H1 (cell line): ENCODE results near the gene ZNF100. TPM values are rescaled to one million over a fixed set of nuclear protein-coding genes. Genes with fewer than 3 reads are reported as not detected.

Experiments used
- CTCF ChIA-PET: fragments of 300-600 bp; sonication (Branson Sonifier 250); formaldehyde crosslinking; loops from one replicate; lab custom pipeline; 2021; ENCODE audit not compliant: partially characterized antibody; lab: Charles Lee
- POLR2A ChIA-PET: fragments of 300-600 bp; sonication (Branson Sonifier 250); formaldehyde crosslinking; loops from one replicate; lab custom pipeline; 2021; ENCODE audit warnings: inconsistent platforms; ENCODE audit not compliant: partially characterized antibody; lab: Charles Lee
- DNase-seq, 2 experiments: peaks; one replicate each; pipeline versions ENCODE4 v3.0.0 to v3.0.0-alpha.2; 2010 to 2022; ENCODE audit warnings: low spot score in 2 of 2, low read depth in 1 of 2, mixed read lengths in 1 of 2
- FAIRE-seq: peaks from 2 replicates; lab custom pipeline; 2011; peaks lifted over from hg19 to GRCh38; lab: Jason Lieb, UNC
- H2AFZ ChIP-seq: 2 replicates; pipeline ENCODE4 v1.8.1; 2012; ENCODE audit warnings: low read length, inconsistent platforms
- H2AK5ac ChIP-seq: 2 replicates; pipeline ENCODE4 v1.6.1; 2013; ENCODE audit warnings: low read depth, low read length
- H2BK120ac ChIP-seq: replicated peaks from 2 replicates; pipeline ENCODE3; 2013; ENCODE audit warnings: low read depth, low read length, inconsistent platforms
- H2BK12ac ChIP-seq: 2 replicates; pipeline ENCODE4 v1.6.1; 2013; ENCODE audit warnings: low read depth, low read length
- H2BK15ac ChIP-seq: 2 replicates; pipeline ENCODE4 v1.6.1; 2013; ENCODE audit warnings: low read length
- H2BK20ac ChIP-seq: 2 replicates; pipeline ENCODE4 v1.6.1; 2013; ENCODE audit warnings: low read length
- H2BK5ac ChIP-seq: 2 replicates; pipeline ENCODE4 v1.6.1; 2013; ENCODE audit warnings: low read depth, low read length
- H3K14ac ChIP-seq: 2 replicates; pipeline ENCODE4 v1.6.1; 2013; ENCODE audit warnings: inconsistent platforms; ENCODE audit not compliant: insufficient read length
- H3K18ac ChIP-seq: 2 replicates; pipeline ENCODE4 v1.6.1; 2013; ENCODE audit warnings: low read length; ENCODE audit errors: extremely low read depth
- H3K23ac ChIP-seq: 2 replicates; pipeline ENCODE4 v1.6.1; 2013; ENCODE audit warnings: inconsistent platforms; ENCODE audit not compliant: insufficient read length
- H3K23me2 ChIP-seq: 2 replicates; pipeline ENCODE4 v1.6.1; 2013; ENCODE audit warnings: low read depth, low read length
- H3K27ac ChIP-seq: 2 replicates; pipeline ENCODE4 v1.6.1; 2011; ENCODE audit warnings: low read depth, low read length, inconsistent platforms
- H3K27me3 ChIP-seq, 4 experiments: replicated peaks in 1 of 4; 1 replicate in 1 of 4; 2 replicates in 3 of 4; pipeline versions ENCODE4 v1.6.1 to v1.8.1; 2011 to 2013; ENCODE audit warnings: low read length in 3 of 4, mild to moderate bottlenecking in 3 of 4, inconsistent platforms in 2 of 4, mixed read lengths in 2 of 4, moderate library complexity in 1 of 4; ENCODE audit not compliant: control insufficient read depth in 3 of 4, insufficient read depth in 3 of 4; ENCODE audit errors: extremely low read depth in 1 of 4
- H3K36me3 ChIP-seq, 4 experiments: 2 replicates each; pipeline versions ENCODE4 v1.6.1 to v1.8.1; 2011 to 2013; ENCODE audit warnings: mild to moderate bottlenecking in 4 of 4, low read length in 3 of 4, moderate library complexity in 2 of 4, control low read depth in 1 of 4, inconsistent platforms in 1 of 4; ENCODE audit not compliant: insufficient read depth in 4 of 4, control insufficient read depth in 2 of 4
- H3K4ac ChIP-seq: replicated peaks from 2 replicates; pipeline ENCODE3; 2013; ENCODE audit warnings: low read length, low read depth, mixed read lengths, inconsistent platforms; ENCODE audit not compliant: insufficient read length
- H3K4me1 ChIP-seq, 4 experiments: replicated peaks in 1 of 4; 1 replicate in 1 of 4; 2 replicates in 3 of 4; pipeline versions ENCODE4 v1.6.1 to v1.8.1; 2011 to 2013; ENCODE audit warnings: low read length in 3 of 4, inconsistent platforms in 2 of 4, mixed read lengths in 1 of 4; ENCODE audit not compliant: insufficient read depth in 4 of 4, control insufficient read depth in 3 of 4
- H3K4me2 ChIP-seq, 2 experiments: 2 replicates each; pipeline versions ENCODE4 v1.6.1 to v1.8.1; 2011 to 2013; ENCODE audit warnings: low read depth in 2 of 2, low read length in 2 of 2, control low read depth in 1 of 2, inconsistent platforms in 1 of 2, mild to moderate bottlenecking in 1 of 2; ENCODE audit not compliant: insufficient read depth in 1 of 2
- H3K4me3 ChIP-seq, 4 experiments: fragments of 200-600, 300-600 bp in 1 of 4; sonication (generic), shearing (Covaris generic), sonication (Bioruptor Twin) in 1 of 4; 2 replicates each; pipeline versions ENCODE4 v1.5.1 to v1.8.1; 2011 to 2016; ENCODE audit warnings: low read length in 4 of 4, low read depth in 3 of 4, control low read depth in 2 of 4, inconsistent platforms in 2 of 4, mild to moderate bottlenecking in 2 of 4, mixed read lengths in 1 of 4, moderate library complexity in 1 of 4; ENCODE audit not compliant: insufficient read depth in 2 of 4; ENCODE audit errors: extremely low read depth in 1 of 4
- H3K56ac ChIP-seq: replicated peaks from 2 replicates; pipeline ENCODE3; 2013; ENCODE audit warnings: low read depth, mild to moderate bottlenecking, mixed read lengths, low read length, inconsistent platforms; ENCODE audit not compliant: insufficient read length
- H3K79me1 ChIP-seq: 2 replicates; pipeline ENCODE4 v1.6.1; 2013; ENCODE audit warnings: low read depth, low read length, control low read depth
- H3K79me2 ChIP-seq, 2 experiments: 2 replicates each; pipeline versions ENCODE4 v1.6.1 to v1.8.1; 2012 to 2013; ENCODE audit warnings: low read length in 2 of 2, mild to moderate bottlenecking in 2 of 2, inconsistent platforms in 1 of 2; ENCODE audit not compliant: insufficient read depth in 2 of 2, control insufficient read depth in 1 of 2
- H3K9ac ChIP-seq, 4 experiments: replicated peaks in 1 of 4; 1 replicate in 1 of 4; 2 replicates in 3 of 4; pipeline versions ENCODE4 v1.6.1 to v1.8.1; 2011 to 2013; ENCODE audit warnings: low read depth in 3 of 4, low read length in 3 of 4, control low read depth in 2 of 4, mild to moderate bottlenecking in 2 of 4, moderate library complexity in 2 of 4, inconsistent platforms in 1 of 4; ENCODE audit errors: extremely low read depth in 1 of 4
- H3K9me3 ChIP-seq, 2 experiments: 2 replicates each; pipeline versions ENCODE4 v1.6.1 to v1.8.1; 2012 to 2013; ENCODE audit warnings: mild to moderate bottlenecking in 2 of 2, moderate library complexity in 2 of 2, control low read depth in 1 of 2, inconsistent platforms in 1 of 2, low read depth in 1 of 2, low read length in 1 of 2, mixed read lengths in 1 of 2; ENCODE audit not compliant: insufficient read depth in 2 of 2
- H4K20me1 ChIP-seq, 2 experiments: replicated peaks in 1 of 2; 2 replicates each; pipeline versions ENCODE3 to v1.8.1; 2011 to 2013; ENCODE audit warnings: inconsistent platforms in 2 of 2, low read length in 2 of 2, mild to moderate bottlenecking in 1 of 2; ENCODE audit not compliant: insufficient read depth in 2 of 2, control insufficient read depth in 1 of 2
- H4K5ac ChIP-seq: 2 replicates; pipeline ENCODE4 v1.6.1; 2013; ENCODE audit warnings: low read length, low read depth, mixed read lengths, inconsistent platforms; ENCODE audit not compliant: insufficient read length
- H4K8ac ChIP-seq: 2 replicates; pipeline ENCODE4 v1.8.0; 2013; ENCODE audit warnings: mild to moderate bottlenecking, moderate library complexity, low read length, inconsistent platforms; ENCODE audit not compliant: insufficient read depth; ENCODE audit errors: extremely low read depth
- H4K91ac ChIP-seq: replicated peaks from 2 replicates; pipeline ENCODE3; 2013; ENCODE audit warnings: low read length, mixed read lengths, inconsistent platforms; ENCODE audit not compliant: insufficient read length
- BACH1 ChIP-seq: IDR thresholded peaks from 2 replicates; pipeline ENCODE4 v1.6.1; 2012; ENCODE audit warnings: low read length, improper control_type of control experiment
- NRF1 ChIP-seq: IDR thresholded peaks from 2 replicates; pipeline ENCODE4 v1.6.1; 2011; ENCODE audit warnings: mild to moderate bottlenecking, low read depth, low read length, improper control_type of control experiment
- SRF ChIP-seq: IDR thresholded peaks from 2 replicates; pipeline ENCODE4 v1.6.1; 2011; ENCODE audit warnings: mild to moderate bottlenecking, low read depth, low read length, moderate library complexity
- TAF1 ChIP-seq: IDR thresholded peaks from 2 replicates; pipeline ENCODE4 v1.6.1; 2011; ENCODE audit warnings: mild to moderate bottlenecking, low read depth, low read length
- WGBS, 2 experiments: shearing (Covaris generic) in 1 of 2; methylation state at CpG; one replicate each; pipeline versions ENCODE4 v1.1.6 to v1.1.7; 2013 to 2015; ENCODE audit warnings: low lambda C conversion rate in 2 of 2, mixed read lengths in 2 of 2, inconsistent platforms in 1 of 2, low coverage in 1 of 2, missing lambda C conversion rate in 1 of 2; ENCODE audit not compliant: insufficient replicate concordance in 2 of 2, insufficient coverage in 1 of 2, insufficient read length in 1 of 2; ENCODE audit errors: extremely low coverage in 1 of 2, missing lambda C conversion rate in 1 of 2; 5-methylcytosine and 5-hydroxymethylcytosine counted together
- polyA plus RNA-seq, 7 experiments: library from polyadenylated mRNA; depleted of rRNA in 3 of 7; stranded (reverse) in 5 of 7; unstranded in 2 of 7; fragments of >200 nt in 5 of 7; fragments of 200-250 nt in 2 of 7; gene quantifications; 1 replicate in 5 of 7; 2 replicates in 1 of 7; 4 replicates in 1 of 7; pipeline versions ENCODE4 v1.2.1 to v1.2.3, GENCODE V29; 2011 to 2013; ENCODE audit warnings: missing spikeins in 2 of 7, mixed read lengths in 2 of 7
- total RNA-seq: library from RNA; stranded (reverse); fragmentation: NEBNext Ultra II Directional; extraction: Animal tissue kit (Norgen Biotek cat#: 25700); gene quantifications from 2 replicates; pipeline ENCODE4 v1.2.1, GENCODE V29; 2021

Gene ZNF100
- total and polyA plus RNA-seq, 2 of the 8 experiments (the other 6 are each of a cell fraction or from before 2014, with no cell fraction given) = 4.9 to 30.8 TPM

- H3K79me1 ChIP-seq = no peaks in the 10 kb centered on the region
- no peak overlapping the region for H4K8ac ChIP-seq
- H4K20me1 ChIP-seq = no peaks in the 10 kb centered on the region
- POLR2A ChIA-PET = no interaction called here
- H3K4me2 ChIP-seq = no peak overlapping the region
- H4K91ac ChIP-seq = no peak overlapping the region
- H3K23me2 ChIP-seq = no peaks in the 10 kb centered on the region
- H2BK5ac ChIP-seq = no peak overlapping the region
- no peak overlapping the region for H3K14ac ChIP-seq
- H3K23ac ChIP-seq = no peak overlapping the region
- no peak overlapping the region for H3K4ac ChIP-seq
- H2AK5ac ChIP-seq = no peak overlapping the region
- H3K27me3 ChIP-seq = no peaks in the 10 kb centered on the region
- no peak overlapping the region for H3K9ac ChIP-seq
- FAIRE-seq (no peak), DNase-seq (no peak)
- H2BK120ac ChIP-seq = no peak overlapping the region
- no peaks in the 10 kb centered on the region for H3K79me2 ChIP-seq
- H3K27ac ChIP-seq = no peak overlapping the region
- no peak overlapping the region; the same call in 1 of the 2 replicates for H3K18ac ChIP-seq
- TF ChIP-seq BACH1 (no peak), NRF1 (no peak), SRF (no peak), TAF1 (no peak)
- H3K36me3 ChIP-seq = no peaks in the 10 kb centered on the region
- H2BK15ac ChIP-seq = no peak overlapping the region
- 90% methylated on average over 7 of the region's 7 CpGs; no CpG with 5 or more reads in 1 of the 2 experiments for WGBS, 2 experiments
- H2BK12ac ChIP-seq = no peak overlapping the region
- H4K5ac ChIP-seq = no peak overlapping the region
- H3K4me3 ChIP-seq = no peak overlapping the region
- no peak overlapping the region for H3K56ac ChIP-seq
- H3K4me1 ChIP-seq = peaks cover 0 to 11% (median 8%) of the 10 kb centered on the region in 4 experiments; a peak in 4 of 7 replicates
- CTCF ChIA-PET = interaction anchor here (0.6 to 1.9 kb wide), 4 partner anchors 104 to 1839 kb away, joined by 3 to 6 read pairs (median 4); no protein-coding TSS in a partner anchor
- no peaks in the 10 kb centered on the region for H3K9me3 ChIP-seq
- H2BK20ac ChIP-seq = no peak overlapping the region
- no peak overlapping the region for H2AFZ ChIP-seq
These were observed 73.0 kb downstream of the ZNF100 start for GRCh38 chr19:21694171-21694906.
